DND-41 (cell line): ENCODE results near the gene CCDC59.

Experiments used
- ATAC-seq: fragments of 200-7000 bp; cut with Tn5 transposase; 3 replicates; pipeline ENCODE4 v1.9.1; 2021; ENCODE audit warnings: low read depth; ENCODE audit not compliant: insufficient read depth
- DNase-seq: peaks from one replicate; pipeline ENCODE4 v3.0.0-alpha.2; 2020
- H2AFZ ChIP-seq: 2 replicates; pipeline ENCODE4 v1.6.0; 2012; ENCODE audit warnings: low read depth, low read length
- H3K27ac ChIP-seq: 2 replicates; pipeline ENCODE4 v1.5.1; 2012; ENCODE audit warnings: low read length, inconsistent platforms
- H3K27me3 ChIP-seq: fragments of 200-600 bp; sonication (generic); 2 replicates; pipeline ENCODE4 v1.6.0; 2012; ENCODE audit warnings: low read length, mild to moderate bottlenecking, inconsistent platforms; ENCODE audit not compliant: insufficient read depth, poor library complexity
- H3K36me3 ChIP-seq: 2 replicates; pipeline ENCODE4 v1.5.1; 2012; ENCODE audit warnings: low read length, inconsistent platforms; ENCODE audit not compliant: insufficient read depth
- H3K4me1 ChIP-seq: 2 replicates; pipeline ENCODE4 v1.5.1; 2012; ENCODE audit warnings: mild to moderate bottlenecking, low read length; ENCODE audit not compliant: insufficient read depth
- H3K4me2 ChIP-seq: 2 replicates; pipeline ENCODE4 v1.6.0; 2012; ENCODE audit warnings: mild to moderate bottlenecking, moderate library complexity, low read length, inconsistent platforms; ENCODE audit not compliant: insufficient read depth
- H3K4me3 ChIP-seq, 2 experiments: fragments of 200-600 bp in 1 of 2; shearing (Covaris generic) in 1 of 2; 2 replicates each; pipeline ENCODE4 v1.5.1; 2012 to 2016; ENCODE audit warnings: inconsistent platforms in 2 of 2, low read length in 2 of 2, mild to moderate bottlenecking in 2 of 2, low read depth in 1 of 2, moderate library complexity in 1 of 2
- H3K79me2 ChIP-seq: 2 replicates; pipeline ENCODE4 v1.6.0; 2012; ENCODE audit warnings: low read length, inconsistent platforms; ENCODE audit not compliant: insufficient read depth
- H3K9ac ChIP-seq: 2 replicates; pipeline ENCODE4 v1.6.0; 2012; ENCODE audit warnings: low read depth, mild to moderate bottlenecking, inconsistent platforms, low read length, moderate library complexity
- H3K9me3 ChIP-seq: 2 replicates; pipeline ENCODE4 v1.5.1; 2012; ENCODE audit warnings: low read length, moderate library complexity, mild to moderate bottlenecking, inconsistent platforms; ENCODE audit not compliant: insufficient read depth, severe bottlenecking
- H4K20me1 ChIP-seq: 2 replicates; pipeline ENCODE4 v1.6.0; 2012; ENCODE audit warnings: low read length; ENCODE audit not compliant: insufficient read depth
- CTCF ChIP-seq: IDR thresholded peaks from 2 replicates; pipeline ENCODE4 v1.5.1; 2012; ENCODE audit warnings: borderline replicate concordance, low read length, moderate library complexity, mild to moderate bottlenecking; ENCODE audit not compliant: poor library complexity, severe bottlenecking; ENCODE audit errors: extremely low read depth
- EZH2 ChIP-seq: IDR thresholded peaks from 3 replicates; pipeline ENCODE4 v1.6.1; 2012; ENCODE audit warnings: borderline replicate concordance, low read depth, mild to moderate bottlenecking, moderate library complexity, low read length, inconsistent platforms; ENCODE audit not compliant: severe bottlenecking

Gene CCDC59

GRCh38 chr12:82325540-82326336 is 32.4 kb downstream of the CCDC59 start:
- H3K4me1 ChIP-seq = no peaks in the 10 kb centered on the region
- H3K27me3 ChIP-seq = no peaks in the 10 kb centered on the region
- no peak overlapping the region for H3K4me3 ChIP-seq
- DNase-seq = no peak
- no peak for ATAC-seq
- no peak overlapping the region for H3K9ac ChIP-seq
- H3K36me3 ChIP-seq = no peaks in the 10 kb centered on the region
- TF ChIP-seq CTCF = no peak
- TF ChIP-seq EZH2 = no peak
- H2AFZ ChIP-seq = no peak overlapping the region
- no peaks in the 10 kb centered on the region for H4K20me1 ChIP-seq
- no peak overlapping the region for H3K4me2 ChIP-seq
- H3K9me3 ChIP-seq = no peaks in the 10 kb centered on the region
- H3K27ac ChIP-seq = no peak overlapping the region
- H3K79me2 ChIP-seq = no peaks in the 10 kb centered on the region

GRCh38 chr12:82319276-82319675 is 38.9 kb downstream of the CCDC59 start:
- ATAC-seq (no peak), DNase-seq (no peak)
- TF ChIP-seq EZH2 (no peak), CTCF (no peak)
- Histone ChIP-seq H3K4me3 (no peak overlapping the region), H3K27ac (no peak overlapping the region), H4K20me1 (no peaks in the 10 kb centered on the region), H3K9ac (no peak overlapping the region), H3K4me1 (no peaks in the 10 kb centered on the region), H3K9me3 (no peaks in the 10 kb centered on the region), H2AFZ (no peak overlapping the region), H3K79me2 (no peaks in the 10 kb centered on the region), H3K4me2 (no peak overlapping the region), H3K36me3 (no peaks in the 10 kb centered on the region), H3K27me3 (no peaks in the 10 kb centered on the region)

- Histone ChIP-seq H2AFZ (no peak overlapping the region), H3K27ac (no peak overlapping the region), H3K27me3 (no peaks in the 10 kb centered on the region), H3K4me2 (no peak overlapping the region), H3K4me3 (no peak overlapping the region), H3K36me3 (no peaks in the 10 kb centered on the region), H4K20me1 (no peaks in the 10 kb centered on the region), H3K4me1 (no peaks in the 10 kb centered on the region), H3K79me2 (no peaks in the 10 kb centered on the region), H3K9ac (no peak overlapping the region), H3K9me3 (no peaks in the 10 kb centered on the region)
- ATAC-seq (no peak), DNase-seq (no peak)
- TF ChIP-seq CTCF (no peak), EZH2 (no peak)
These were observed 43.7 kb downstream of the CCDC59 start for GRCh38 chr12:82314406-82314892.
